Peyer's patch (tissue), 4 donors: ENCODE data around the gene KRT16. TPM values are rescaled to one million over a fixed set of nuclear protein-coding genes. Genes with fewer than 3 reads are reported as not detected.
A peak's percentile ranks its signal among the peaks of the same experiment; 100 is the strongest.
"Not testable (repeated sequence)": the region's sequence is repeated elsewhere in the genome, so short reads cannot be mapped to it uniquely, and the experiment has no call there.

ENCODE experiments used
- DNase-seq, 3 donors: peaks; one replicate each; pipeline ENCODE4 v3.0.0-alpha.2; 2017 to 2019
- H3K27ac ChIP-seq, 4 donors: fragments of 200-600 bp; sonication (generic); one replicate each; pipeline ENCODE4 v1.5.1; 2016 to 2019
- H3K27me3 ChIP-seq, 2 donors: fragments of 200-600 bp; sonication (generic); one replicate each; pipeline ENCODE4 v1.5.1; 2019
- H3K36me3 ChIP-seq, 3 donors: fragments of 200-600 bp; sonication (generic); one replicate each; pipeline ENCODE4 v1.5.1; 2016 to 2019
- H3K4me1 ChIP-seq, 4 donors: fragments of 200-600 bp; sonication (generic); one replicate each; pipeline ENCODE4 v1.5.1; 2016 to 2019
- H3K4me3 ChIP-seq, 4 donors: fragments of 200-600 bp; sonication (generic); 1 replicate in 3 of 4; 2 replicates in 1 of 4; pipeline ENCODE4 v1.5.1; 2016 to 2019; ENCODE audit warnings: mild to moderate bottlenecking in 1 of 4
- H3K9me3 ChIP-seq, 4 donors: fragments of 200-600 bp; sonication (generic); one replicate each; pipeline ENCODE4 v1.5.1; 2016 to 2019; ENCODE audit warnings: mild to moderate bottlenecking in 1 of 4
- POLR2A ChIP-seq, 2 donors: fragments of 450-650 bp; IDR thresholded peaks; one replicate each; pipeline ENCODE4 v1.5.1; 2017; ENCODE audit warnings: antibody characterized with exemption in 2 of 2, mild to moderate bottlenecking in 2 of 2, moderate library complexity in 2 of 2
- total RNA-seq, 4 donors: library from RNA; depleted of rRNA; stranded (reverse); fragments of >200 nt; gene quantifications; one replicate each; pipeline ENCODE4 v1.1.0, GENCODE V29; 2016
- TF ChIP-seq, protein P1 (sequence below), 6 experiments: fragments of 450-650 bp in 4 of 6; fragments of 200-600 bp in 2 of 6; sonication (generic) in 1 of 6; IDR thresholded peaks; one replicate each; pipeline ENCODE4 v1.5.1; 2017 to 2019; ENCODE audit warnings: antibody characterized with exemption in 6 of 6, mild to moderate bottlenecking in 3 of 6, moderate library complexity in 1 of 6

KRT16 gene
- total RNA-seq, 4 donors from 2014 or later, result not detected

DNA sequence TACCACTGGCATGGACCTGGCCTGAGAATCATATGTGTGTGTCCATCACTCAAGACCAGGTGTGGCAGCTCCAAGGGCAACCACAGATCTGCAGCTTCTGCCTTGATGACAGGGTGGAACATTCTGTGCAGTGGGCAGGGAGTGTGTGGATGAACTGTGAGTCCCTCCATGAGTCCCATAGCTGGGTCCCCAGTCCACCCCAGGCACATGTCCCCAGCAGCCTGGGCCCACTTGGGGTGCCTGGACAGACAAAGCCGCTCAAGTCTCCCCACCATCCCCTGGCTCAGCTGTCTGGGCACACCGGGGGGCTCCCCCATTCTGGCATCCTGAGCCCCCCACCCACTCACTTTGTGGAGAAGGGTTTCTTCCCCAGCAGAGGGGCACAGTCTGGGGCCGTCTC, 4.6 kb upstream of the KRT16 start:
- Histone ChIP-seq H3K4me1 (no peaks in the 10 kb centered on the region), H3K36me3 (no peaks in the 10 kb centered on the region), H3K4me3 (no peak overlapping the region), H3K9me3 (no peaks in the 10 kb centered on the region), H3K27me3 (no peaks in the 10 kb centered on the region), H3K27ac (no peak overlapping the region)
- DNase-seq, result peak in 1 of 3 donors; percentile 31
- TF ChIP-seq, protein P1, sequence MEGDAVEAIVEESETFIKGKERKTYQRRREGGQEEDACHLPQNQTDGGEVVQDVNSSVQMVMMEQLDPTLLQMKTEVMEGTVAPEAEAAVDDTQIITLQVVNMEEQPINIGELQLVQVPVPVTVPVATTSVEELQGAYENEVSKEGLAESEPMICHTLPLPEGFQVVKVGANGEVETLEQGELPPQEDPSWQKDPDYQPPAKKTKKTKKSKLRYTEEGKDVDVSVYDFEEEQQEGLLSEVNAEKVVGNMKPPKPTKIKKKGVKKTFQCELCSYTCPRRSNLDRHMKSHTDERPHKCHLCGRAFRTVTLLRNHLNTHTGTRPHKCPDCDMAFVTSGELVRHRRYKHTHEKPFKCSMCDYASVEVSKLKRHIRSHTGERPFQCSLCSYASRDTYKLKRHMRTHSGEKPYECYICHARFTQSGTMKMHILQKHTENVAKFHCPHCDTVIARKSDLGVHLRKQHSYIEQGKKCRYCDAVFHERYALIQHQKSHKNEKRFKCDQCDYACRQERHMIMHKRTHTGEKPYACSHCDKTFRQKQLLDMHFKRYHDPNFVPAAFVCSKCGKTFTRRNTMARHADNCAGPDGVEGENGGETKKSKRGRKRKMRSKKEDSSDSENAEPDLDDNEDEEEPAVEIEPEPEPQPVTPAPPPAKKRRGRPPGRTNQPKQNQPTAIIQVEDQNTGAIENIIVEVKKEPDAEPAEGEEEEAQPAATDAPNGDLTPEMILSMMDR (IDR thresholded peaks at IDR 0.05), result no peak
- no peak for TF ChIP-seq POLR2A (IDR thresholded peaks at IDR 0.05)

DNA sequence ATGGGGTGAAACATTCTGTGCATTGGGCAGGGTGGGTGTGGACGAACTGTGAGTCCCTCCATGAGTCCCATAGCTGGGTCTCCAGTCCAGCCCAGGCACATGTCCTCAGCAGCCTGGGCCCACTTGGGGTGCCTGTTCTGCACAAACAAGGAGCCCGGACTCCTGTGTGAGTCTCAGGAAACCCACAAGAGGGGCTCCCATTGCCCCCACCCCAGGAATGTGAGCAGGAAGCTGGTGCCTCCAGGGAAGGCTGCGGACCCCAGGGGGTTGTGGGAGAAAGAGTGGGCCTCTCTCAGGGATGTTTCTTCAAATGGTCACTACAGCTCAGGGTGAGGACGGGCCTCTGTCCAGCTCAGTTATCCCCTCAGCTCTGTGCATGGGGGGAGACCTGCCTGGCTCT, 3.9 kb upstream of the KRT16 start:
- H3K27ac ChIP-seq, H3K4me3 ChIP-seq, H3K27me3 ChIP-seq, H3K36me3 ChIP-seq, DNase-seq, H3K9me3 ChIP-seq, H3K4me1 ChIP-seq: not testable (repeated sequence)

DNA sequence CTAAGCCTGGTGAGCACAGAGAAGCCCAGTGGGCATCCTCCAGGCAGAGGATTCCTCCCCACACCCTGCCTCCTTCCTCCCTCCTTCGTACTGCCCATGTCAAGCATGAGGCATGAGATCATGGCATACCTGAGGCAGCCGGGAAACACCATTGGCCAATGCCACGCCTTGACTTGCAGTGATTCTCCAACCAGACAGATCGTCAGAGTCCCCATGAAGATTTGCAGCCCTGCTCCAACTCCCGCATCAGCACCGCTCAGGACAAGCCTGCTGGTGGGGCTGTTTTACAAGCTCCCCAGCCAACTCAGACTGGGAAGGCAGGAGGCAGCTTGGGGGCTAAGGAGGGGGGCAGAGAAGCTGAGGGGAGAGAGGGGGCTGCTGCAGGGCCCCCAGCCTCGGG, 2.9 kb upstream of the KRT16 start:
- peak in 1 of 3 donors; percentile 31 for DNase-seq

DNA sequence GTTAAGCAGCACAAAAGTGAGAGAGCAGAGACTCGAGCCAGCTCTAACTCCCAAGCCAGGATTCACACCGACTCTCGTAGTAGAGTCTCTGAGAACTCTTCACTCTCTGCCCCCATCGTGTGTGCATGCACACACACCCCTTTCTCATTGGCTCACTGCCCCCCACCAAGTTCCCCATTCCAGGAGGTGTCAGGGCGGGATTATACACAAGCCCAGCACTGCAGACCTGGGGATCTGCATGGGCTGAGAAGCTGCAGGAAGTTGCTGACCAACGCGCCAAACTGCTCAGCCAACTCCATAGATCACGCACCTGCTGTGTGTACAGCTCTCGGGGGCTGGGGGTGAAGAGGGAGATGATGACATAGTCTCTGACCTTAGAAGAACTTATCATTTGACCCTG, 2.2 kb upstream of the KRT16 start:
- DNase-seq, result peak in 1 of 3 donors; percentile 15
- not testable (repeated sequence) for H3K4me1 ChIP-seq, H3K27me3 ChIP-seq, H3K27ac ChIP-seq, H3K4me3 ChIP-seq, H3K36me3 ChIP-seq, H3K9me3 ChIP-seq

More for the DNA sequence above, 2.9 kb upstream of the KRT16 start:
- Histone ChIP-seq H3K9me3 (no peaks in the 10 kb centered on the region), H3K27me3 (no peaks in the 10 kb centered on the region), H3K4me1 (no peaks in the 10 kb centered on the region), H3K36me3 (no peaks in the 10 kb centered on the region), H3K4me3 (no peak overlapping the region), H3K27ac (no peak overlapping the region)
- TF ChIP-seq, protein P1 (IDR thresholded peaks at IDR 0.05), result no peak

DNA sequence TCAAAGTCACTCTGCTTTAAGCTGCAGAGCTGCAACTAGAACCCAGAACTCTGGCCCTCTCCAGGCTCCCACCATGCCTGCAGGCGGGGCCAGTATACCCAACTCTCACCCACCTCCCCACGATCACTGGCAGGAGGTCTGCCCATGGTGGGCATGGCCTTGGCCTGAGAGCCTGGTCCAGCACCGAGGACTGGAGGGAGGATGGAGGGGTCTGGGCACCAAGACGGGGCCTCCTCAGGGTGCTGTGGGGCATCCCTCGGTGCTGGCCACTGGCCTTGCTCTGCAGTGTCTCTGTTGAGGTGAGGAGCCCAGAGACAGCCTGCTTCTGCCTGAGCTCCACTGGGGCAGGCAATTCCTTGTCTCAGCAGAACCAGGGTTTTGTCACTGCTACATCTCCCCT, 1.5 kb upstream of the KRT16 start:
- DNase-seq, result peak in 1 of 3 donors; percentile 31
- Histone ChIP-seq H3K27ac (no peak overlapping the region), H3K36me3 (no peaks in the 10 kb centered on the region)

DNA sequence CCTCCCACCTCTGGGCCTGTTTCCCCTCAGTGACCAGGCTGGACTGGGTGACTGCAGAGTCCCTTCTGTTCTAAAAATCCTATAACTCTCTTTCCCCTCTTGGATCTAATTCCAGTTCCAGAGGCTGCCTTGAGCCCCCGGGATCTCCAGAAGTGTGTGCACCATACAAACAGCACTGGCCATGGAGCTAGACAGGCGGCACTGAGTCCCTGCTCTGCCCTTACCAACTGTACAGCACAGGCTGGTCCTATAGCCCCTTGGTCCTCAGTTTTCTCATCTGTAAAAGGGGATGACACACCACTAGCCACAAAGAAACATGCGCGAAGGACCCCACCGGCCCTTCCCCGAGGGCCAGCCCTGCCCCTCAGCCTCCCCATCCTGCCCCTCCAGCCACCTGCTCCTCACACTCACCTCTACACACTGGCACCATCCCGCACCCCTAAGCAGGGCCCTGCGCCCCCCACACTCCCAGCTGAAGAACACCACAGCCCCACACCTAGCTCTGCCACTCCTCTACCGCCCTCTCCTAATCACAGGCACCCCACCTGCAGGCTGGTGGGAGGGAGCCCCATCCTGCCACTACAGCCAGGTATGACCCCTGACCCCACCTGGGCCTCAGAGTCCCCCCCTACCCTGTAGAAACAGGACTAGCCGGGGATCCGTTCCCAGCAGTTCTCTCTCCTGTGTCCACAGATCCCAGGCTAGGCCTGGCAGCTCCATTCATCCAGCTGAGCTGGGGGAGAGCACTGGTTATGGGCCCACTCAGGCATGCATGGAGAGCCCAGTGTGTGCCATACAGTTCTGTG, 913 bp upstream of the KRT16 start:
- Histone ChIP-seq H3K27ac (no peak overlapping the region), H3K9me3 (no peaks in the 10 kb centered on the region), H3K4me1 (no peaks in the 10 kb centered on the region), H3K36me3 (no peaks in the 10 kb centered on the region), H3K4me3 (no peak overlapping the region), H3K27me3 (no peaks in the 10 kb centered on the region)
- DNase-seq, result peak in 1 of 3 donors; percentile 18
- TF ChIP-seq POLR2A (IDR thresholded peaks at IDR 0.05), result no peak
- TF ChIP-seq, protein P1 (IDR thresholded peaks at IDR 0.05), result no peak

More for the DNA sequence above, 1.5 kb upstream of the KRT16 start:
- no peaks in the 10 kb centered on the region for H3K9me3 ChIP-seq
- no peaks in the 10 kb centered on the region for H3K27me3 ChIP-seq
- H3K4me1 ChIP-seq, result no peaks in the 10 kb centered on the region
- TF ChIP-seq POLR2A (IDR thresholded peaks at IDR 0.05), result no peak
- TF ChIP-seq, protein P1 (IDR thresholded peaks at IDR 0.05), result no peak
- H3K4me3 ChIP-seq, result no peak overlapping the region
